HG02798 (cell line): Measurements from ENCODE around the gene PLXDC1.
"Not testable (repeated sequence)": the region's sequence is repeated elsewhere in the genome, so short reads cannot be mapped to it uniquely, and the experiment has no call there.

Experiments used
- ATAC-seq: cut with Tn5 transposase; IDR thresholded peaks from one replicate; pipeline ENCODE4 v1.9.1; 2021; ENCODE audit warnings: mild to moderate bottlenecking; ENCODE audit not compliant: unreplicated experiment, poor library complexity

Gene PLXDC1

GRCh38 chr17:39183045-39183444, 31.6 kb upstream of the PLXDC1 start:
- ATAC-seq: no peak

- no peak for ATAC-seq
These were observed 29.9 kb upstream of the PLXDC1 start for GRCh38 chr17:39181303-39181702.

- no peak for ATAC-seq
These were observed 27.1 kb upstream of the PLXDC1 start for GRCh38 chr17:39178536-39178935.

GRCh38 chr17:39177256-39177655, 25.8 kb upstream of the PLXDC1 start:
- no peak for ATAC-seq

GRCh38 chr17:39175695-39176093, 24.3 kb upstream of the PLXDC1 start:
- no peak for ATAC-seq

- ATAC-seq: no peak
These were observed 23.7 kb upstream of the PLXDC1 start for GRCh38 chr17:39174920-39175694.

- ATAC-seq: no peak
These were observed 22.3 kb upstream of the PLXDC1 start for GRCh38 chr17:39173526-39174274.

GRCh38 chr17:39173080-39173479, 21.6 kb upstream of the PLXDC1 start:
- no peak for ATAC-seq

- no peak for ATAC-seq
These were observed 20.5 kb upstream of the PLXDC1 start for GRCh38 chr17:39171933-39172332.

- ATAC-seq: no peak
These were observed 19.1 kb upstream of the PLXDC1 start for GRCh38 chr17:39170558-39170957.

GRCh38 chr17:39170109-39170508, 18.7 kb upstream of the PLXDC1 start:
- no peak for ATAC-seq

GRCh38 chr17:39169518-39169917, 18.1 kb upstream of the PLXDC1 start:
- ATAC-seq: no peak

- ATAC-seq: no peak
These were observed 17.7 kb upstream of the PLXDC1 start for GRCh38 chr17:39169101-39169500.

GRCh38 chr17:39168503-39168902, 17.1 kb upstream of the PLXDC1 start:
- ATAC-seq: not testable (repeated sequence)

GRCh38 chr17:39167476-39167875, 16.0 kb upstream of the PLXDC1 start:
- ATAC-seq: no peak

- no peak for ATAC-seq
These were observed 15.2 kb upstream of the PLXDC1 start for GRCh38 chr17:39166437-39167335.

- ATAC-seq: no peak
These were observed 14.5 kb upstream of the PLXDC1 start, which contains the start of gene ARL5C for GRCh38 chr17:39165841-39166349. ARL5C (minus strand) TSS chr17:39166161; CDS start chr17:39165760, 401 bp downstream.

GRCh38 chr17:39165178-39165840, 13.9 kb upstream of the PLXDC1 start:
- ATAC-seq: no peak

- ATAC-seq: peak; percentile 87
These were observed 13.3 kb upstream of the PLXDC1 start for GRCh38 chr17:39164675-39165143.

GRCh38 chr17:39161962-39162361, 10.5 kb upstream of the PLXDC1 start:
- ATAC-seq: no peak
